ENCODE measurements around the gene MYORG.

Gene MYORG

DNA sequence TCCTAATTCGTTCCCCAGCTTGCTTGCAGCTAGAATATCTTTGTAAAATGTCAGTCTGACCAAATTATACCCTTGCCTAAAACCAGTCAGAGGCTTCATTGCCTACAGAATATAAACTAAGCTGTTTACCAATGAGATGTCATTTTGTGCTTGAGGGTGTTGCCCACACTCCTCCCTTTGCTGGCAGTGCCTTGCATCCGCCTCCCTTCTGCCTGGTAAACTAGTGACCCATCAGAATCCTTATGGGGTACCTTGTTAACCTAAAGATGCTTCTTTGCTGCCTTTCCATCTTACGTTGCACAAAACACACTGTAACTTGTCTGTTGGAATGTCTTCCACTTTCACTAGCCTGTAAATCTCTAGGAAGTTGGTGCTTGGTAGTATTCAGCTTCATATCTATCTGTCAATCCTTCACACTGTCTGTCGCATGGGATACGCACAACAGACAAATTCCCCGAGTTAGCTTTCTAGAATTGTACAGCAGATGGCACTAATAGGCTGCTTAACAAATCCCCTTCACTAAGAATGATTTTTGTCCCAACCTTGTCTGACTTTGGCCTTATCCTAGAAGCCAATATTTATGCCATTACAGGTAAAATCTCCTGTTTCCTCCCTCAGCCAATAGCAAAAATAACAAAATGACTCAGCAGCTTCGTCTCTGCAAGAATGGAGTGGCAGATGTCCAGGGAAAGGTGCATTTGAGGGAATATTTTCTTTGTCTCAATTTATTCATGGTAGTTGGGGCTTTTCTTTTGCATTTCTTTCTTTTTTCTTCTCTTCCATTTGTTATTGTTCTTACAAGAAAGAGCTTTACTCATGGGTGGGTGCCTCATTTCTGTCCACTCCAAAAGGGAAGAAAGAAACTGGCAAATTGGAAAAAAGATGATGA, 44.4 kb downstream of the MYORG start:
- peak; percentile 85 for DNase-seq (ENCODE audit: low spot score)

DNA sequence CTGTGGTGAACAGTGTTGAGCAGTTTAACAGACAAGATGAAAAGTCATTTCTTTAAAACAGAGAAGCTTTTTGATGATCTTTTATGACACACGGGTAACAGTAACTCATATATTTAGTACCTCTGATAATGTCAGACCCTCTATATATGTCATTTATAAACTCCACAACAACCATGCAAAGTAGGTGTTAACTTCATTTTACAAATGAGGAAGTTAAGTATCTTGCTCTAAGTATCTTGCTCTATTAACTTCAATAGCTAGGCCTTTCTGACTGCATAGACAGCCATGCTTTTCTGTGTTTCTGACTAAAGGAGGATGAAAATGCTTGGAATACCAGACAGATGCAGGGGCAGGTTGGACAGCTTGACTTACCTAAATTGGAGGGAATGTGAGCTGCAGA, 45.5 kb downstream of the MYORG start:
- no peak for DNase-seq (ENCODE audit: low spot score)

DNA sequence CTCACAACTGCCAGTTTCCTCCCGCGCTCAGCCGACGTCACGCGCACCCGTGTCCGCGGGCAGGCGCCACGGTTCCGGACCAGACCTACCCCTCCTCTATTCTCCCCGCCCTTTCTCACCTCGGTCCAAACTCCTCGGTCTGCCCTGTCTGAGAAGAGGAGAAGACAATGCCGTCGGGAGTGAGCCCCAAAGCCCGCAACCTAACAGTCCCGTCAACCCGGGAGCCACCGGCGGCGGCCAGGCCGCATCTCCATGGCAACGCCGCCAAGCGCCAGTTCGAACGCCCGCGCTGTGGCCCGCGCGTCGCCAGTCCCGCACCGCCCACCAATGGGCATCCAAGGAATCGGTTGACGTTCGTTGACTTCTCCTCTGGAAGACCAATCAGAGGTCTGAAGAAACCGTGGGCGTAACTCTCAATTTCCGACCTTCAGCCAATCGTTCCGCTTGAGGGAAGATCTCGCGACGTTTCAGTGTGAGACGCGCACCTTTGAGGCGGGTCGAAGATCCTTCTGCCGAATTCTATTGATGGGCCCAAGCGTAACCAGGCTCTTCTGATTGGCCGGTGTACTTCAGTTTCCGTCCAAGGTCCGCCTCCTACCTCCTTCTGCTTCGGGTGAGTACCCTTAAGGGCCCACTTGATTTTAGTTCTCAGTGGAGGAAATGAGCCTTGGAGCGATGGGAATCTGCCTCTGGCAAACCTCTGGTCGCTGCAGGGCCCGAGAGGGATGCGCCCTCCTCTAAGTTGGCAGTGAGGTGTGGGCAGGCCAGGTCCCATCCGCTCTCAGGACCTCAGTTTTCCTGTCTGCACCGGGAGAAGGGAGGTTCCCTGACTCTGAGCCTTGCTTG, 47.5 kb downstream of the MYORG start, which contains the start of the genes KIF24 and NUDT2:
Gene KIF24, minus strand, starts transcription at position 282 of the 846 bp plus-strand sequence. CDS start 17,922 bp downstream, outside the sequence.
Gene NUDT2, plus strand, starts transcription at position 583 of the 846 bp plus-strand sequence. CDS start 9,471 bp downstream, outside the sequence.
- peak; percentile 100 for DNase-seq (ENCODE audit: low spot score)

DNA sequence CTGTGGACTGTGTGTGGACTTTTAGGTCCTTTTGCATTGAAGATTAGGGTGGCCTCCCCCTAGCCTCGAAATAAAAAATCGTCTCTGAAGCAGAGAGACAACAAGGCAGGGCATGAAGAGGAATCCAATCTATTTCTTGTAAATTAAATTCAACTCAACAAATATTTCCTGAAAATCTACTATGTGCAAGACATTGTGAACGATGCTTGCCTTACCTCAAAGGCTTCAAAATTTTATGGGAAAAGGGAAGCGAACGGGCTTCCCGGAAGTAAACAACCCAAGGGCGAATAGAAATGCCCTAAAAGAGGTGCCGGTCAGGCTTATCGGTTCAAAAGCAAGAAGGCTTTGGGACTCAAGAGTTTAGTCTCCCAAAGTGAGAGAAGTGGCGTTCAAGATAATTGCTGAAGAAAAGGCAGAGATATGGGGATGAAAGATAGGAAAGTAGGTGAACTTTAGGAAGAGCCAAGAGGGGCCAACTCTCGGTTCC, 48.2 kb downstream of the MYORG start:
- no peak for DNase-seq (ENCODE audit: low spot score)

DNA sequence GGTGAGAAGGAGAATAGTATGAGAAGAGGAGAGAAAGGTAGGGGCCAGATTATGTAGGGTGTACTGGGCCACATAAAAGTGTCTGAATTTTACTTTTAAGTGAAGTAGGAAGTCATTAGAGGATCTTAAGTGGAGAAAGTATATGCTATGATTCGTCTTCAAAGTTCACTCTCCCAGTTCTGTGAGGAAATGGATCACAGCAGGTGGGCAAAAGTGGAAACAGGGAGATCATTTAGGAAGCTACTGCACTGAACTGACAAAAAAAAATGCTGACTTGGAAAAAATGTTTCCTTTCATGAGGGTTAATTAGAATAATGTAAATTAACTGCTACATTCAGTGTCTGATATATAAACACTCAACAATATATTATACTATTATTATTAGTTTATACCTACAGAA, 50.0 kb downstream of the MYORG start:
- no peak for DNase-seq (ENCODE audit: low spot score)

DNA sequence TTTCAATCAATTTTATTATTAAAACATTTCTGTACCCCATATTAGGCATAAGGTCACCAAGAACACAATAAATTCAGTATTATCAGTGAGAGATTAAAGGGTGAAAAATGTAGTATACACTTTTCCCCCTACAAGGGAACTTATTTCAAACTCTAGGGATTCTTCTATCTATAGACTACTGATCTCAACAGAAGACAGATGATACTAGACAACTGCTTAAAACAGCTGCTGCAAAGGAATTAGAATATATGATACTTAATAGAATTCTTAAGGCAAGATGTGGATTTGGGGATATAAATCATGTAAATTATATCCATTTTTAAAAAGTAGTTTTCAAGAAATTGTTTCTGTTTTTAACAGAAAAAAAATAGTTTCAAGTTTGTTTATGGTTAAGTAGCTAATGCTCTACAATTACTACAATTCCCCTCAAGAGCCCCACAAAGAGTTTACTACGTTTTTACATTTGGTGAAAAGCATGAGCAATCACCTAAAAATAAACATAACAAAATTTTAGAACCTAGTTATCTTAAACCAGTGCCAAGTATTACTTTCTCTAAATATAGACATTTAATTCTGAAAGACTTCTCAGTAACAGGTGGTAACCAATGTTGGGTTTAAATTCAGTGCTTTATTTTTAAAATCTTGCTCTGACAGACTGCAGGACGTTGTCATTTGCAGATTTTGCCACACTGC, 53.7 kb downstream of the MYORG start:
- no peak for DNase-seq (ENCODE audit: low spot score)

DNA sequence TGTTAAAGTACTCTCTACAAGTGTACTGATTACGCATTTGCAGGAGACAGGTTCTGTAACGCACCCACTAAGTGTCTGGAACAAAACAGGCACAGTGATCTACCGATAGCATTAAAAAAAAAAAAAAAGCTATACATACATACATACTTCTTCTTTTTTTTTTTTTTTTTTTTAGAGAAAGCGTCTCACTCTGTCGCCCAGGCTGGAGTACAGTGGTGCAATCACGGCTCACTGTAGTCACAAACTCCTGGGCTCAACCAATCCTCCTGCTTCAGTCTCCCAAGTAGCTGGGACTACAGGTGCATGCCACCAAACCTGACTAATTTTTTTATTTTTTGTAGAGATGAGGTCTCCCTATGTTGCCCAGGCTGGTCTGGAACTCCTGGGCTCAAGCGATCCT, 55.2 kb downstream of the MYORG start:
- DNase-seq (ENCODE audit: low spot score), result no peak

DNA sequence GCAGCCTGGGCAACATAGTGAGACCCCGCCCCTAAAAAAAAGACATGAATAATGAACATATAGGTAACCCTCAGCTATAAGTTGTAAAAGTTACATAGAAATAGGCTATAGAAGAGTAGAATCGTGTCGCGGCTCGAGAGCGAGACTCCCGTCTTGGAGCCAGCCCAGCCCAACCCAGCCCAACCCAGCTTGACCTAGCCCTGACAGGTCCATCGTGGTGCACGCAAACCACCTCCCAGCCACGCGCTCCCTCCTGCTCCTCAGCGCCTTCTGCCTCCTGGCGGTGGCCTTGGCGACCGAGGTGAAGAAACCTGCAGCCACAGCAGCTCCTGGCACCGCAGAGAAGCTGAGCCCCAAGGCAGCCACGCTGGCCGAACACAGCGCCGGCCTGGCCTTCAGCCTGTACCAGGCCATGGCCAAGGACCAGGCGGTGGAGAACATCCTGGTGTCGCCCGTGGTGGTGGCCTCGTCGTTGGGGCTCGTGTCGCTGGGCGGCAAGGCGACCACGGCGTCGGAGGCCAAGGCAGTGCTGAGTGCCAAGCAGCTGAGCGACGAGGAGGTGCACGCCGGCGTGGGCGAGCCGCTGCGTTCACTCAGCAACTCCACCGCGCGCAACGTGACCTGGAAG, 58.4 kb downstream of the MYORG start:
- no peak for DNase-seq (ENCODE audit: low spot score)

DNA sequence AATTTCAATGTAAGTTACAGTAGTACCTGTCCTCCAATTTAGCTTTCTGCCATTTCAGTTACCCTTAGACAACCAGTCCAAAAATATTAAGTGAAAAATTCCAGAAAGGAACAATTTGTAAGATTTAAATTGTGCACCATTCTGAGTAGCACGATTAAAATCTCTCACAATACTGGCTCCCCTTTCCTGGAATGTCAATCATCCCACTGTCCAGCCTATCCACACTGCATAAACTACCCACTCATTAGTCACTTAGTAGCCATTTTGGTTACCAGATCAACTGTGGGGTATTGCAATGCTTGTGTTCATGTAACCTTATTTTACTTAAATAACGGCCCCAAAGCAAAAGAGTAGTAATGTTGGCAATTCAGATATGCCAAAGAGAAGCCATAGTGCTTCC, 59.3 kb downstream of the MYORG start:
- DNase-seq (ENCODE audit: low spot score), result no peak

Data from putamen (tissue), 1 donor.